RPMI8226 (cell line): ENCODE results near the gene OR2W3.

Source experiments
- DNase-seq: peaks from one replicate; pipeline ENCODE4 v3.0.0-alpha.2; 2015

OR2W3 gene

GRCh38 chr1:247923941-247924340, 28.6 kb downstream of the OR2W3 start:
- no peak for DNase-seq

DNA sequence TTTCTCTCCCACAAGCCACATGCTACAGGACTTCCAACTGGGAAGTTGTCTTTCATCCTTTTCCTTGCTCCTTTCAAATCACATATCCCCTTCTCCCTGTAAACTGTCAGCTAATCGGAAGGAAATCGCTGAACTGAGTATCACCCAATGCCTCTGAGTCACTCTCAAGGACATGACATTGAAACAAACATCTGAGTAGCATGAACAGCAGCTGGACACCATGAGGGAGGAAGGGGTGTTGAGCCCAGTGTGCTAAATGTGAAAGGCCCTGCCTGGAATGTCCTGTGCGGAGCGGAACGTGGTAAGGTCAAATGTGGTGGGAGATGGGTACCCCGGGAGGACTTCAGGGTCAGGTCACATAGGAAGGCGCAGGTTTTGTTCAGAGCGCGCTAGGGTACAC, 29.5 kb downstream of the OR2W3 start, which contains the start of gene OR2AJ1:
OR2AJ1 (plus strand) TSS at position 22 of the 400 bp plus-strand sequence. CDS start 8,880 bp downstream, outside the sequence.
- no peak for DNase-seq

- no peak for DNase-seq
These were observed 38.6 kb downstream of the OR2W3 start for GRCh38 chr1:247933989-247934388.

DNA sequence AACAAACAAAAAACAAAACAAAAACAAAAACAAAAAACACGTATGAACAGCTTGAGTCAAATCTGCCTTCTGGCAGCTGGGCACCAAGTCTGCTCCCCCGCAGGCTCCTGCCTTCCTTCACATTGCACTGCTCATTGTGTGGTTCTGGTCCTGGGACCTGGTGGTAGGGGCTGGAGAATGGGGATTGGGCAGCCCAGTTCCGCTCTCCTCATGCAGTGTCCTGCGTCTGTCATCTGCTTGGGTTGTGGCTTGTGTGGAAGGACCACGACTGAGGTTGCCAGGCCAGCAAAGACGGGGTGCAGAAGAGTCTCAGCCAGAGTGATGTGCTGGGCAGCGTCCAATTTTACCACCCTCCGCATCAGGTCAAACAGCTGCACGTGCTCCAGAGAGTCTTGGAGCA, 40.4 kb downstream of the OR2W3 start:
- DNase-seq, result no peak

DNA sequence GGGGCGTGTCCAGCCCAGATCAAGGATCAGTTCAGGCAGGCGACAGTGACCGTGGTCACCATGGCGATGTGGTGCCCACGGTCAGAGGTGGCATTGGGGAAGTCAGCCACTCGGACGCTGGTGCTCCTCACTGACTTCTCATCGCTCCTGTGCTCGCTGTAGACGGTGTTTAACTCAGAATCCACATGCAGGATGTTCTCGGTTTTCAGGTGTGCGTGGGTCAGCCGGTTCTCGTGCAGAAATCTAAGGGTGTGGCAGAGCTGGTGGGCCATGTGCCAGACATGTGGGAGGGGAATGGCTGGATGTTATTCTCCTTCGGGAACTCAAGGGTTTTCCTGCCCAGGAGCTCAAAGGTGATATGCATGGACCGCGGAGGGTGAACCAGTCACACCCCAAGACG, 41.0 kb downstream of the OR2W3 start:
- no peak for DNase-seq

- DNase-seq, result peak; percentile 93
These were observed 41.8 kb downstream of the OR2W3 start for GRCh38 chr1:247936965-247937734.

- no peak for DNase-seq
These were observed 47.2 kb downstream of the OR2W3 start for GRCh38 chr1:247942624-247943023.
